ENCODE measurements around the gene TRAIP.
"Not testable (repeated sequence)": the region's sequence is repeated elsewhere in the genome, so short reads cannot be mapped to it uniquely, and the experiment has no call there.

Gene TRAIP

GRCh38 chr3:49856181-49857005 lies at the start of gene TRAIP:
TRAIP (minus strand) TSS chr3:49856564; CDS start chr3:49856453, 111 bp downstream.
- peak; percentile 88 for DNase-seq

GRCh38 chr3:49904448-49904847 lies 48.1 kb upstream of the TRAIP start:
- DNase-seq, result not testable (repeated sequence)

GRCh38 chr3:49903451-49904424 lies 47.4 kb upstream of the TRAIP start, which contains the start of gene MST1R:
MST1R (minus strand) TSS chr3:49903873; CDS start chr3:49903609, 264 bp downstream.
- DNase-seq, result no peak

GRCh38 chr3:49902511-49903345 lies 46.4 kb upstream of the TRAIP start:
- DNase-seq, result no peak

DNA sequence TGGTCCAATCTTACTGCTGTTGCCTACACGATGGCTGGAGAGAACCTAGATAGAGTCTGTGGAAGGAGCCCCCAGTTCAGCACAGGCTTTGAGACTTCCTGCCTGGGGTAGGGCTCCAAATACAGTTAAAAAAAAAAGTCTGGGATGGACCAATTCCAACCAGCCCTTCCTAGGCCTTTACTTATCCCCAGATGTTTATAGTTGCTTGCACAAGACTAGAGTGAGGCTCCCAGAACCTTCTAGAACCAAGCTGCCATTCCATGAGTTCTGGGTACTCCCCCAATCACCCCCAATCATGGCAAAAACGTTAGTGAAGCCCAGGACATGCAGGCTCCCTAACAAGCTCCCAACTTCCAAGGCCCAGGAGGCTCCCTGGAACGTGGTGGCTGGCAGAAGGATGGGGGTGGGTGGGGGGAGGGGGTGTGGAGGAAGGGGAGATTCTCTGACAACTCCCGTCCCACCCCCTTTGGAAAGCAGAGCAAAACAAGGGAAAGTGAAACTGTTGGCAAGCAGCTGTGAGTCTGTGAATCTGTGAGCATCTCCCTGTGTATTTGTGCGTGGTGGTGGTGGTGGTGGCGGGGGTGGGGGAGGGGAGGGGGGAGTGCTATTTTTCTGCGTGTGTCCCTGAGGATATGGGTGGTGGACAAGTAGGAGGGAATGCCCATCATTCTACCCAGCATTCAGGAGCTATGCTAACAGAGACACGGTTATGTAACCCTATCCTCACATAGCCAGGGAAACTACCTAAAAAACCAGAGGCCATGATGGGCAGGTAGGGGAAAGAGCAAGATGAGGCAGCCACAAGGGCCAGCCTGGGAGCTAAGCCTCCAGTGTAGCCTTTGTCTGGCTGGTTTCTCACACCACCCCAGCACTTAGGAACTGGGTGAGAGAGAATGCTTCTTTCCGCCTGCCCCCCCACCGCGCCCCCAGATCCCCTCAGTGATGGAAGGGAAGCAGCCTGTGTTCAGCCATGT lies 45.3 kb upstream of the TRAIP start:
- no peak for DNase-seq

GRCh38 chr3:49900491-49901153 lies 44.3 kb upstream of the TRAIP start:
- no peak for DNase-seq

DNA sequence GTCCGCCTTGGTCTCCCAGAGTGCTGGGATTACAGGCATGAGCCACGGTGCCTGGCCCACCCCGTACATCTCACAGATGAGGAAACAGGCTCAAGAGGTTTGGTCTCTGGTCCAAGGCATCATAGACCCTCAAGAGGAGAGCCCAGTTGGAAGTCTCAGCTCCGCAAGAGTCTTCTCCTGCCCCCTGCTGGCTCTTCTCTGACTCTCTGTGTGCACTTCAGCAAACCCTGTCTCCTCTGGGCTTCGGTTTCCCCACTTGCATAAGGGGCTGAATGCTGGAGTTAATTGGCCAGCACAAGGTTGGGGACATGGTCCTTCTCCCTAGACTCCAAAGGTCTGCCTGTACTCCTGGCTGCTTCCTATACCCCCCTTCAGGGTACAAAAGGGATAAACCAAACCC lies 43.5 kb upstream of the TRAIP start:
- no peak for DNase-seq

- DNase-seq, result no peak
Measured at GRCh38 chr3:49898991-49899390, 42.6 kb upstream of the TRAIP start.

- DNase-seq, result no peak
Measured at GRCh38 chr3:49896345-49896744, 40.0 kb upstream of the TRAIP start.

DNA sequence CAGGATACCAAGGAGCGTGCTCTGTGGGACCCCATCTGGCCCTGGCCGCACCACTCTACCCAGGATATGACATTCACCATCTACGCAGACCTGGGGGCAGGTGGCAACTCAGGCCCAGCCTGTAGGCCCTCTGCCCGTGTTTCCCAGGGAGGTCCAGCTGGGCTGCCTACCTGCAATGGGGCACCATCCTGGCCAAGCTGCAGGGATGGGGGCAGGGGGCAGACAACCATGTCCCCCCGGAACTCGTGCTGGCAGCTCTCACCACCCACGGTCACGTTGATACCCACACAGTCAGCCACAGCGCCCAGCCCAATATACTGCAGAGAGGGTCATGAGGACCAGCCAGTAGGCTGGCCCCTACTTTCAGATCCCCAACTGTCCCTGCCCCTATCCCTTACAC lies 39.4 kb upstream of the TRAIP start:
- no peak for DNase-seq

DNA sequence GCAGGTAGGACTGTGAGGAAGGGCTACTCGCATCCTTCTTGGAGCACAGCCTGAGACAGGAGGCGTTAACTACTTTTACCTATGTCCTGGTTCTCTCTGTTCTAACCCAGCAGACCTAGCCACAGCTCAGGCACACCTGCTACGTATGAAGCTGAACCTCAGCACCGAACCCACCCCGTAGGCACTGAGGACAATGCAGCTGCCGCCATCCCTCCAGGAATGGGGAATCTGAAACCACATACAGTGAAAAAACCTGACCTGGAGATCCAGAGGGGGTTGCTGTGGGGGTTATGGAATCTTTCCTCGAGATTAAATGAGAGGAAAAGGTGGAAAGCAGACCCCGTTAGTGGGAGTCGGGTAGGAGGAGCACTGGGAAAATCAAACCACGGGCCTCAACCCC lies 32.9 kb upstream of the TRAIP start:
- no peak for DNase-seq

DNA sequence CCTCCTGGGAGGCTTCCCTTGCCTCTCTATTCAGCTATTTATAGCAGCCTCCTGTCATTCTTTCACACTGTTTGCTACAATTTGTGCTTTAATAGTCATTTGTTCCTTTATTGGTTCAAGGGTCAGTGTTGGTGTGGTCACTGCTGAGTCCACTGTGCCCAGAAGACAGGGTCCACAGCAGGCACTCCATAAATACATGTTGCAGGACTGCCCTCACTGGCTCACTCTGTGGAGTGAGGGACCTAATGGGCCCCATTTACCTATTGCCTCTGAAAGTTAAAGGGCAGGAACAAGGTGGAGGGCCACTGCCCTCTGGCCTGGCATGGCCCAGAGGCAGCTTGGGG lies 30.5 kb upstream of the TRAIP start:
- no peak for DNase-seq

DNA sequence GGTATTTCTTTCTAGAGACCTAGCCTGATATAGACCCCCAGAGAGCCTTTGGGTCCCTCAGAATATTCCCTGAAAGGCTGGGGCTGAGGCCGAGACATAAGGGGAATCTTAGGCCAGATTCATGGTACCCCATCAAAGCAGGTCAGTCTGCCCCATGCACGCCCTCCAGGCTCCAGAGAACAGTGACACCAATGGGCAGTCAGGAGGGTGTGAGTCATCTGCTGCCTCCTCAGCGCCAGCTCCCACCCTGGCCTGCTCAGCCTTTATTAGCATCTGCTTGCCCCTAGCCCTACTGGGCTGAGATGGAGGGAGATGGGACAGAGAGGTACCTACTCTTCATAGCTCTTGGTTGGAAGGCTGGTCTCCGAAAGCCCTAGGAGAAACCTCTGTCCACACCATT lies 27.6 kb upstream of the TRAIP start:
- no peak for DNase-seq

GRCh38 chr3:49882166-49882565 lies 25.8 kb upstream of the TRAIP start:
- DNase-seq, result no peak

DNA sequence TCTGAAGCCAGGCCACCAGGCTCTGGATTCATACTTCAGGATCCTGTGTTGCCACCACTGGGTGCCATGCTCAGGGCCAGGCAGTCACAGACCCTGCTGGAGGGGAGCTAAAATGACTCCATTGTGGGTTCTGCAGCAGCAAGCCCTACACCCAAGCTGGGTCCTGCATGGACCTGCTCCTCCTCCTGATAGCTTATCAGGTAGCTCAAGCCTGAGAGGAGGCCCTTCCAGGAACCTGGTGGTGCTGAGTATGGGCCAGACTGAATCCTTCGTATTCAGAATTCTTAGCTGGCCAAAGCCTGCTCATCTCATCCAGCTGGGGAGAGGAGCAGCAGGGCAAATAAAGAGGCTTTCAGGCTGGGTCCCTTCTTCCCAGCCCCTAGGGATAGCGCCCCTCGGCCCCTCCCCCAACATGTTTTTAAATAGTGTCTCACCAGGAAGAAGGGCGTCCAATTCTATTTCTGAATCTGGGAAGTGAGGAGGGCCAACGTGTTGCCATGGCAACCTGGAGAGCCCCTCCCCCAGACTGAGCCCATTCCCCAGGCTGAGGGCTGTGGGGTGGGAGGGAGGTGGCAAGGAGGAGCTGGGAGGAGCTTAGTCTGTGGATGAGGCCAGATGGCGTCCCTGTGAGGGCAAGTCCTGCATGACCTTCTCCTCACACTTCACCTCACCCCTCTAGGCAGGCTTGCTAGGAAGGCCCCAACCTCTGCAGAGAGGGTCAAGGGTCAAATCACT lies 24.4 kb upstream of the TRAIP start:
- DNase-seq, result no peak

- no peak for DNase-seq
Measured at GRCh38 chr3:49879721-49880120, 23.4 kb upstream of the TRAIP start.

DNA sequence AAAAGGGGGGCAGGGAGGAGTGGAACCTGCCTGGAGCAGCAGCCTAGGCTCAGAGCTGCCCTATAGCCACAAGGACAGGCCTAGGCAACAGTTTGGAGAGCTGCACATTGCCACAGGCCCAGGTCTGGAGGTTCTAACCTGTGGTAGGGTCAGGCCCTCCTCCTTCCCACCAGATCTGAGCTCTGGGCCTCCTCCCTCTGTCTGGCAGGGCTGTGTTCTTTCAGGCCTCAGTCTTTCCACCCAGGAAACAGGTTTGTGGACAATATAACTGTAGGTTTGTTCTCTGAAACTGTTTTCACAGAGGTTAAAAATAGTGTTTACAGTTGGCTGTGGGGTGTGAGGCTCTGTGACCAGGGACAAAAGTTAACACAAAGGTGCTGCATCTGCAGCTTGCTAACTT lies 22.3 kb upstream of the TRAIP start:
- DNase-seq, result no peak

- no peak for DNase-seq
Measured at GRCh38 chr3:49877716-49878115, 21.4 kb upstream of the TRAIP start.

DNA sequence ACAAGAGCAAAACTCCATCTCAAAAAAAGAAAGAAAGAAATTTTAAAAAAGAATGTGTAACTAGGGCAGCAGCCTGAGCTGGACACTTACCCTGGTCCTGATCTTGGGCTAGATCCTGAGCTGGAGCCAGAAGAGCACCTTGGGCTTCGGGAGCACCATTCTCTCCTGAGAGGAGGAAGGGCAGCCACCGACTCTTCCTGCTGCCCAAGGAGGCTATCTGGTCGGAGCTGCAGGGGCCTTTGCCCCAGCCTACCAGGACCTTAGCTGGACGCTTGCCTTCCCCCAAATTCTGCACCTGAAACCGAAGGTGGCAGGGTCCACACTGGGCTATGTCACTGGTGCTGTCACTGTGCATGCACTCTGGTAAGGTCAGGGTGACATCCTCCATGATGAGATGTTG lies 20.2 kb upstream of the TRAIP start:
- no peak for DNase-seq

- DNase-seq, result no peak
Measured at GRCh38 chr3:49873623-49874022, 17.3 kb upstream of the TRAIP start.
